ENCODE data around the gene NDUFS4.
A peak's percentile ranks its signal among the peaks of the same experiment; 100 is the strongest.
"Not testable (repeated sequence)": the region's sequence is repeated elsewhere in the genome, so short reads cannot be mapped to it uniquely, and the experiment has no call there.

Gene NDUFS4

GRCh38 chr5:53560506-53561191, at the start of gene NDUFS4:
Gene NDUFS4 (plus strand): TSS chr5:53560639. CDS start chr5:53560663, 24 bp downstream.
- peak; percentile 31 for DNase-seq

- no peak for DNase-seq
Observed at GRCh38 chr5:53512539-53512938, 47.9 kb upstream of the NDUFS4 start.

GRCh38 chr5:53515988-53516387, 44.5 kb upstream of the NDUFS4 start:
- DNase-seq, result no peak

GRCh38 chr5:53520813-53521212, 39.6 kb upstream of the NDUFS4 start:
- DNase-seq, result no peak

- no peak for DNase-seq
Observed at GRCh38 chr5:53537711-53538110, 22.7 kb upstream of the NDUFS4 start.

- DNase-seq, result not testable (repeated sequence)
Observed at GRCh38 chr5:53540739-53541138, 19.7 kb upstream of the NDUFS4 start.

- DNase-seq, result no peak
Observed at GRCh38 chr5:53541859-53542258, 18.6 kb upstream of the NDUFS4 start.

GRCh38 chr5:53542926-53543325, 17.5 kb upstream of the NDUFS4 start:
- no peak for DNase-seq

- DNase-seq, result no peak
Observed at GRCh38 chr5:53543401-53543800, 17.0 kb upstream of the NDUFS4 start.

GRCh38 chr5:53545744-53546143, 14.7 kb upstream of the NDUFS4 start:
- DNase-seq, result no peak

GRCh38 chr5:53547226-53547625, 13.2 kb upstream of the NDUFS4 start:
- no peak for DNase-seq

- DNase-seq, result not testable (repeated sequence)
Observed at GRCh38 chr5:53548501-53548900, 11.9 kb upstream of the NDUFS4 start.

- DNase-seq, result no peak
Observed at GRCh38 chr5:53549792-53550191, 10.6 kb upstream of the NDUFS4 start.

GRCh38 chr5:53552561-53552960, 7.9 kb upstream of the NDUFS4 start:
- DNase-seq, result no peak

GRCh38 chr5:53554444-53554843, 6.0 kb upstream of the NDUFS4 start:
- no peak for DNase-seq

GRCh38 chr5:53555160-53555559, 5.3 kb upstream of the NDUFS4 start:
- no peak for DNase-seq

GRCh38 chr5:53556001-53556400, 4.4 kb upstream of the NDUFS4 start:
- DNase-seq, result no peak

- DNase-seq, result no peak
Observed at GRCh38 chr5:53557386-53557785, 3.1 kb upstream of the NDUFS4 start.

GRCh38 chr5:53558966-53559365, 1.5 kb upstream of the NDUFS4 start:
- no peak for DNase-seq

GRCh38 chr5:53560028-53560427, 411 bp upstream of the NDUFS4 start:
- DNase-seq, result no peak

GRCh38 chr5:53568401-53568800, 8.0 kb downstream of the NDUFS4 start:
- no peak for DNase-seq

GRCh38 chr5:53568871-53569270, 8.4 kb downstream of the NDUFS4 start:
- no peak for DNase-seq

GRCh38 chr5:53569453-53569852, 9.0 kb downstream of the NDUFS4 start:
- DNase-seq, result no peak

GRCh38 chr5:53571403-53571802, 11.0 kb downstream of the NDUFS4 start:
- DNase-seq, result no peak

- DNase-seq, result no peak
Observed at GRCh38 chr5:53575101-53575500, 14.7 kb downstream of the NDUFS4 start.
